SK-N-SH treated with all-trans-retinoic acid at 6 μM for 48 hours (cell line): Measurements from ENCODE around the gene PLEKHA8.

Experiments used
- ISL1 ChIP-seq: fragments of 250-450 bp; sonication (Bioruptor Pico); IDR thresholded peaks from 2 replicates; pipeline ENCODE4 v2.1.2; 2022; ENCODE audit warnings: mild to moderate bottlenecking, moderate library complexity
- OSR1 ChIP-seq: fragments of 250-450 bp; sonication (Bioruptor Pico); IDR thresholded peaks from 2 replicates; pipeline ENCODE4 v1.8.0; 2022; ENCODE audit warnings: moderate library complexity, mild to moderate bottlenecking, inconsistent platforms
- ZFP3 ChIP-seq: fragments of 250-450 bp; sonication (Bioruptor Pico); IDR thresholded peaks from 2 replicates; pipeline ENCODE4 v1.5.0; 2020; ENCODE audit warnings: mild to moderate bottlenecking, moderate library complexity
- TF ChIP-seq, protein P1 (sequence below): fragments of 250-450 bp; sonication (Bioruptor Pico); IDR thresholded peaks from 2 replicates; pipeline ENCODE4 v1.8.0; 2020; ENCODE audit warnings: mild to moderate bottlenecking, moderate library complexity, borderline replicate concordance
- TF ChIP-seq, protein P2 (sequence below): fragments of 250-450 bp; sonication (Bioruptor Pico); IDR thresholded peaks from 2 replicates; pipeline ENCODE4 v1.5.1; 2020; ENCODE audit warnings: low read depth, mild to moderate bottlenecking, moderate library complexity
- TF ChIP-seq, protein P3 (sequence below): fragments of 250-450 bp; sonication (Bioruptor Pico); IDR thresholded peaks from 2 replicates; pipeline ENCODE4 v1.5.0; 2020; ENCODE audit warnings: mild to moderate bottlenecking, moderate library complexity

GRCh38 chr7:30155481-30155880 lies 127.3 kb downstream of the PLEKHA8 start:
- TF ChIP-seq ZFP3 (no peak), ISL1 (no peak), OSR1 (CRISPR knock-in tag) (no peak)
- TF ChIP-seq, protein P1, sequence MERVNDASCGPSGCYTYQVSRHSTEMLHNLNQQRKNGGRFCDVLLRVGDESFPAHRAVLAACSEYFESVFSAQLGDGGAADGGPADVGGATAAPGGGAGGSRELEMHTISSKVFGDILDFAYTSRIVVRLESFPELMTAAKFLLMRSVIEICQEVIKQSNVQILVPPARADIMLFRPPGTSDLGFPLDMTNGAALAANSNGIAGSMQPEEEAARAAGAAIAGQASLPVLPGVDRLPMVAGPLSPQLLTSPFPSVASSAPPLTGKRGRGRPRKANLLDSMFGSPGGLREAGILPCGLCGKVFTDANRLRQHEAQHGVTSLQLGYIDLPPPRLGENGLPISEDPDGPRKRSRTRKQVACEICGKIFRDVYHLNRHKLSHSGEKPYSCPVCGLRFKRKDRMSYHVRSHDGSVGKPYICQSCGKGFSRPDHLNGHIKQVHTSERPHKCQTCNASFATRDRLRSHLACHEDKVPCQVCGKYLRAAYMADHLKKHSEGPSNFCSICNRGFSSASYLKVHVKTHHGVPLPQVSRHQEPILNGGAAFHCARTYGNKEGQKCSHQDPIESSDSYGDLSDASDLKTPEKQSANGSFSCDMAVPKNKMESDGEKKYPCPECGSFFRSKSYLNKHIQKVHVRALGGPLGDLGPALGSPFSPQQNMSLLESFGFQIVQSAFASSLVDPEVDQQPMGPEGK = no peak
- TF ChIP-seq, protein P2, sequence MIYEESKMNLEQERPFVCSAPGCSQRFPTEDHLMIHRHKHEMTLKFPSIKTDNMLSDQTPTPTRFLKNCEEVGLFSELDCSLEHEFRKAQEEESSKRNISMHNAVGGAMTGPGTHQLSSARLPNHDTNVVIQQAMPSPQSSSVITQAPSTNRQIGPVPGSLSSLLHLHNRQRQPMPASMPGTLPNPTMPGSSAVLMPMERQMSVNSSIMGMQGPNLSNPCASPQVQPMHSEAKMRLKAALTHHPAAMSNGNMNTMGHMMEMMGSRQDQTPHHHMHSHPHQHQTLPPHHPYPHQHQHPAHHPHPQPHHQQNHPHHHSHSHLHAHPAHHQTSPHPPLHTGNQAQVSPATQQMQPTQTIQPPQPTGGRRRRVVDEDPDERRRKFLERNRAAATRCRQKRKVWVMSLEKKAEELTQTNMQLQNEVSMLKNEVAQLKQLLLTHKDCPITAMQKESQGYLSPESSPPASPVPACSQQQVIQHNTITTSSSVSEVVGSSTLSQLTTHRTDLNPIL = no peak
- TF ChIP-seq, protein P3, sequence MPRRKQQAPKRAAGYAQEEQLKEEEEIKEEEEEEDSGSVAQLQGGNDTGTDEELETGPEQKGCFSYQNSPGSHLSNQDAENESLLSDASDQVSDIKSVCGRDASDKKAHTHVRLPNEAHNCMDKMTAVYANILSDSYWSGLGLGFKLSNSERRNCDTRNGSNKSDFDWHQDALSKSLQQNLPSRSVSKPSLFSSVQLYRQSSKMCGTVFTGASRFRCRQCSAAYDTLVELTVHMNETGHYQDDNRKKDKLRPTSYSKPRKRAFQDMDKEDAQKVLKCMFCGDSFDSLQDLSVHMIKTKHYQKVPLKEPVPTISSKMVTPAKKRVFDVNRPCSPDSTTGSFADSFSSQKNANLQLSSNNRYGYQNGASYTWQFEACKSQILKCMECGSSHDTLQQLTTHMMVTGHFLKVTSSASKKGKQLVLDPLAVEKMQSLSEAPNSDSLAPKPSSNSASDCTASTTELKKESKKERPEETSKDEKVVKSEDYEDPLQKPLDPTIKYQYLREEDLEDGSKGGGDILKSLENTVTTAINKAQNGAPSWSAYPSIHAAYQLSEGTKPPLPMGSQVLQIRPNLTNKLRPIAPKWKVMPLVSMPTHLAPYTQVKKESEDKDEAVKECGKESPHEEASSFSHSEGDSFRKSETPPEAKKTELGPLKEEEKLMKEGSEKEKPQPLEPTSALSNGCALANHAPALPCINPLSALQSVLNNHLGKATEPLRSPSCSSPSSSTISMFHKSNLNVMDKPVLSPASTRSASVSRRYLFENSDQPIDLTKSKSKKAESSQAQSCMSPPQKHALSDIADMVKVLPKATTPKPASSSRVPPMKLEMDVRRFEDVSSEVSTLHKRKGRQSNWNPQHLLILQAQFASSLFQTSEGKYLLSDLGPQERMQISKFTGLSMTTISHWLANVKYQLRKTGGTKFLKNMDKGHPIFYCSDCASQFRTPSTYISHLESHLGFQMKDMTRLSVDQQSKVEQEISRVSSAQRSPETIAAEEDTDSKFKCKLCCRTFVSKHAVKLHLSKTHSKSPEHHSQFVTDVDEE (CRISPR knock-in tag) = no peak
